A204.1 (cell line): ENCODE results near the gene BEX4.
"Not testable (repeated sequence)": the region's sequence is repeated elsewhere in the genome, so short reads cannot be mapped to it uniquely, and the experiment has no call there.

ENCODE experiments used
- FAIRE-seq: peaks from 2 replicates; lab custom pipeline; 2012; peaks lifted over from hg19 to GRCh38; lab: Jason Lieb, UNC

BEX4 gene, protein sequence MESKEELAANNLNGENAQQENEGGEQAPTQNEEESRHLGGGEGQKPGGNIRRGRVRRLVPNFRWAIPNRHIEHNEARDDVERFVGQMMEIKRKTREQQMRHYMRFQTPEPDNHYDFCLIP

GRCh38 chrX:103214870-103215424 is at the start of gene BEX4:
BEX4 (plus strand) TSS chrX:103215108; CDS start chrX:103216154, 1,046 bp downstream.
- no peak for FAIRE-seq

DNA sequence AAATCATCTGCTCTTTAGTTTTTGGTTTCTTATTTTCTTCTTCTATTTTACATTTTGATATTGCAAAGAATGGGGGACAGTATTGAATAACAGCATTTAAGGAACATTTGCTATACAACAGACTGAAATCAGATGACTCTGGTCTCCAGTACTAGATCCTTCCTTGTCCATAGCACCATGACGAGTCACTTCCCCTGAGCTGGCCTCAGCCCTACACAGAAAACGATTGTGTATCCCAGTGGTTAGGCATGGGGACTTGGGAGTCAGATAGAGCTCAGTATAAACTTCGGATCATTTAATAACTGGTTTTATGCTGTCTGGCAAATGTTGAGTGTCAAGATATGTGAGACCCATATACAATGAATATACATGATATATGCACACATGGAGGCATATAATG is 44.7 kb upstream of the BEX4 start:
- no peak for FAIRE-seq

DNA sequence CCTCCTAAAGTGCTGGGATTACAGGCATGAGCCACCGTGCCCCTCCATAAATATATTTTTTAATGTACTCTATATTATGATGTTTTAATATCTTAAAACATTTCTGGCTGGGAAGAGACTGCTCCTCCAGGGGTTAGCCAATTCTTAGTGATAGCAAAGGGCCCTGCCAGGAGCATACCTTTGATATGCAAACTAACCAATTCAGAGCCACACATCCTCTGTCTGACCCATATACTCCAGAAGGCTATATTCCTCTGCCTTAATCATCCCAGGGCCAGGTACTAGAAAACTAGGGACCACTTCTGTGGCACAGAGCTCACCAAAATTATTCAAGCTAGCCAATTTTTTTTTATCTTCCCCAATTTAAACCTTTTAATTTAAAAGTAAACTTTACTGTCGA is 43.6 kb upstream of the BEX4 start:
- FAIRE-seq: no peak

DNA sequence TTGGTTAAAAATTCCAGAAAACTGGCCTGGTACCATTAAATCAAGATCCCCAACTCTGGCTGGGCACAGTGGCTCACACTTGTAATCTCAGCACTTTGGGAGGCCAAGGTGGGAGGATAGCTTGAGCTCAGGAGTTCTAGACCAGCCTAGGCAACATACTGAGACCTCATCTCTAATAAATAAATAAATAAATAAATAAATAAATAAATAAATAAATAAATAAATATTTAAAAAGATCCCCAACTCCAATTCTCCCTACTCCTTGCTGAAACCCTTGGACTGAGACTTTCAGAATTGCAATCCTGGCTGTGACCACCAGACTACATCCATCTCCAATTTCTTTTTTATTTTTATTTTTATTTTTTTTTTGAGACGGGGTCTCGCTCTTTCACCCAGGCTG is 39.7 kb upstream of the BEX4 start:
- not testable (repeated sequence) for FAIRE-seq

GRCh38 chrX:103175944-103176753 is 38.8 kb upstream of the BEX4 start:
- peak; percentile 63 for FAIRE-seq

DNA sequence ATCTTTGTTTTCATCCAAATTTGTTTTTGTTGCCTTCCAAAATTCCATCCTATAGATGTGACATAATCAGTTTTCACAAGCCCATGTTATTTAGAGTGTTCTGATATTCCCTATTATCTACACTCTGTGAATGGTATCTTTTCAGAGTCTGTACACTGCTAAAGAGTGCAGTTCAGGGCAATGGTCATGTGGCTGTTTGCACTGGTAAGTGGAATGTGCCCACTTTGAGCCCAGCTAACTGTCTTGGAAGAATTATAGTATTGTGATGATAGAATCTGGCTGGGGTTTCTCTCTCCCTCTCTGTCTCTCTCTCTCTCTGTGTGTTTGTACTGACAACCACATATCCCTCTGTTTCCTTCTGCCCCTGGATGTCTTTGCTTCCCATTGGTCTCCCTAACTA is 37.4 kb upstream of the BEX4 start:
- FAIRE-seq: no peak

DNA sequence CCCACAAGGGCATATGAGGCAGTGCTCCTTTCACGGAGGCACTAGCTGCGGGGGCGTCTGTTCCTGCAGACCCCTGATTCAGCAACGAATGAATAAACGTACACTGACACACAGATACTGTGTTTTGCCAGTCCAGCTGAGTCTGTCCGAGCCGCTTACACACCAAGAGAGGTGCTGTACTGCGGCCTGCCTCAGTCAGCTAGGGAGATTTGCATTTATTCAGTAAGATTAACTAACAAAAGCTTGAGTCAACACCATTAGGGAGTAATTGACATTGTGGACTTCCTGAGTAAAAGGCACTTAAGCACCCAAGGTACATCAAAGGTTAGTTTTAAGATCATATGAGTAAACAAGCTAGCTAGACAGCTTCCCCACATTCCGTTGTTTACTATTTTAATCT is 31.0 kb upstream of the BEX4 start:
- no peak for FAIRE-seq

- FAIRE-seq: no peak
These were observed 26.9 kb upstream of the BEX4 start for GRCh38 chrX:103187953-103188475.

DNA sequence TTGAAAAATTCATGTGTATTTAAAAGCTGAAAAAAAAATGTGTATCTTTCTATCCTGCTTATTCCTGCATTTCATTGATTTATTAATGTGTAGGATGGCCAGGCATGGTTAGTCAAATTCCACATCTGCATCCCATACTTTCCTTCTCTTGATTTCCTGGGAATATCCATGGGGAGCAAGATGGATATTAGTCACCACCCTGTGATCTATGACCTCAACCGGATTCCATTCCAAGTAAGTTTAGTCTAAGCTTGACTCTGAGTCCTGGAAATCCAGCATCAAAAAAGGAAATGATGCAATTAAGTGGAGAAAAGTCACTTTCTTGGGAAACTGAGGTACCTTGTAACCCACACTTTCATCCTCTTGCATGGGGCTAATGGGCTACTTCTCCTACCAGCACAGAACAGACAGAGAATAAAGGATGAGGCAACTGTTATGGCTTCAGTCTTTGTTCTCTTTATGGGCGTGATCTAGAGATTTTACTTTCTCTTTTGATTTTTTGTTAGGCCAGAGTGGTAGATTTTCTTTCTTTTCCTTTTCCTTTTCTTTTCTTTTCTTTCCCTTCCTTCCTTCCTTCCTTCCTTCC is 17.1 kb upstream of the BEX4 start:
- FAIRE-seq: no peak

DNA sequence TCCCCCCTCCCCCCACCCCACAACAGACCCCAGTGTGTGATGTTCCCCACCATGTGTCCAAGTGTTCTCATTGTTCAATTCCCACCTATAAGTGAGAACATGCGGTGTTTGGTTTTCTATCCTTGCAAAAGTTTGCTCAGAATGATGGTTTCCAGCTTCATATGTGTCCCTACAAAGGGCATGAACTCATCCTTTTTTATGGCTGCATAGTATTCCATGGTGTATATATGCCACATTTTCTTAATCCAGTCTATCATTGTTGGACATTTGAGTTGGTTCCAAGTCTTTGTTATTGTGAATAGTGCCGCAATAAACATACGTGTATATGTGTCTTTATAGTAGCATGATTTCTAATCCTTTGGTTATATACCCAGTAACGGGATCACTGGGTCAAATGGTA is 16.2 kb upstream of the BEX4 start:
- not testable (repeated sequence) for FAIRE-seq

- no peak for FAIRE-seq
These were observed 13.9 kb upstream of the BEX4 start for GRCh38 chrX:103201041-103201440.

DNA sequence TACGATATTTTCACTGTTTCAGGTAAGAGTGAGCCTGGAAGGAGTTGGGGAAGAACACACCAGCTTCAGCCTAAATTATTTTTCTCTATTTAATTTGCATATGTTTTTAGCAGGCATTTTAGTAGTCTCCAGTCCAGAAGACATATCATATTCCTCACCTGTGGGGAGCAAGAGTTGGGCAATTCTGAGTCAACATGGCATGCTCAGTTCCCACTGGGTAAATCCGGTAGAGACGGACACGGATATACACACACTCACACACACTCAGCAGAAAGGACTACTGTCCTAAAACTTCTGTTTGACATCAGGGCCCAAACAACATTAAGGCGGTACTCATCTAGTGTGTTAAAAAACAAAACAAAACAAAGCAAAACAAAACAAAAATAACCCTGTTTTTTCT is 4.9 kb upstream of the BEX4 start:
- no peak for FAIRE-seq

GRCh38 chrX:103211012-103211715 is 3.7 kb upstream of the BEX4 start:
- no peak for FAIRE-seq

- FAIRE-seq: no peak
These were observed 2.0 kb upstream of the BEX4 start for GRCh38 chrX:103212749-103213457.

DNA sequence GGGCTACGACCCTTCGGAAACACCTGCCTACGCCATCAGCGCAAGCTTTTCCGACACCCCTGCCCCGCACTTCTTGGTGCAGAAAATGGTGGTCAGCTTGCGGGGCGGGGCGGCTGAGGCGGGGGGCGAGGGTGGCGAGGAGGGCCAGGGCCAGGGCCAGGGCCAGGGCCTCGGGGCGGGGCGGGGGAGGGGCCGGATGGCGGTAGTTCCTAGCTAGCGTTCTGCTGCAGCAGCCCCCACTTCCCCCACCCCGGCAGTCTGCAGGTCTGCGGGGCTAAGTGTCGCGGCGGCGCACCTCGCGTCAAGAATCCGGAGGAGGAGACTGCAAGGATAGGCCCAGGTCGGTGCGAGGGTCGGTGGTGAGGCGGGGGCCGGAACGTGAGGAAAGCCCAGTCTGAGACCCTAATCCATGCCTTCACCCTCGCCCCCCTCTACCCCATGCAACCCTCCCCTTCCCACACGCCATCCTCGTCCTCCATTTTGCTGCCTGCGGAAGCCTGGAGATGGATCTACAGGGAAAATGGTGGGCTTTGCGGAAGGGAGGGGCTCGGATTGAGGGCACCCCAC is 600 bp downstream of the BEX4 start:
- FAIRE-seq: no peak

DNA sequence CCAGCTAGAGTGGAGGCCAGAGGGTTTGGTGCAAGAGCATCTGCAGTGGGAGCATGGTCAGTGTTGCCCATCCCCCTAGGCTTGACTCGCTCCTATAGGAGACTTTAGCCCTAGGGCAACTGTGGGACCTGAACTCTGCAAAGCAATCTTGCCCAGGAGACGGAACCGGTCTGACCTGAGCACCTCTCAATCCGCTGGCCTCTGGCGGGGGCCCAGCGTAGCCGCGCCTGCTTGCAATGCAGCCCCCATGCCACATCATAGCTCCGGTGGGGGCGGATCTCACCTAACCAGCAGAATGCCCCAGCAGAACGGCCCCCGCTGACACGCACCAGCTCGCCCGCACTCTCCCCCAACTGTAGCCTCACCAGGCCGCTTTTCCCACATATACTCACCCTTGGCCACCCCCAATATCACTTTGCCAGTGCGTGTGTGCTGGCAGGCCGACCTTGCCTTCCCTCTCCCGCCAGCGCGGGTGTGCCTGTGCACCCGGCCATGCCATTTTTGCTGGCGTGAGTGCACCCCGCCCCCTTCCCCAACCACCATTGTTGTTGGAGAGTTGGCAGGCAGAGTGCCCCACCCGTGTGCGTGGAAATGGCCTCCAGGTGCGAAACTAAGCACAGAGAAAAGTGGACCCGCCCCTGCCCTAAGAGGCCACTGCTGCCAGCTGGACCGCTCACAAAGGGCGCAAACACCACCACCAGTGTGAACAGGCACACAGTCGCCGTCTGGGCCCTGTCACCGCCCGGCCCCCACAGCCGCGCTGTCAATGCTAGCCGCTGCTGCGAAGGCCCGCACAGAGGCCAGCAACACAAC is 5.8 kb downstream of the BEX4 start:
- FAIRE-seq: no peak

- FAIRE-seq: not testable (repeated sequence)
These were observed 11.0 kb downstream of the BEX4 start for GRCh38 chrX:103225918-103226317.

GRCh38 chrX:103233263-103233662 is 18.4 kb downstream of the BEX4 start:
- FAIRE-seq: no peak

DNA sequence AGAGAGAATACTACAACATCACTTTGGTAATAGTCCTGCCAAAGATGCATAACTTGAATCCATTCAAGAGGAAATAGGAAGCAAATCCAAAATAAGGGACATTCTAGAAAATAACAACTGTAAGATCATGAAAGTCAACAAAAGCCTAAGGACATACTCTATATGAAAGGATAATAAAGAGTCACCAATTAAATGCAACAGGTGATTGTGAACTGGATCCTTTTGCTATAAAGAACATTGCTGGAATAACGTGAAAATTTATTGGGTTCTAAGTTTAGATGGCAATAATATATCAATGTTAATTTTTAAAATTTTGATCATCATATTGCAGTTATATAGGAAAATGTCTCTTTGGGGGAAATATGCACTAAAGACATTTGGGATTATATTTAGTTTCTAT is 20.0 kb downstream of the BEX4 start:
- FAIRE-seq: no peak

DNA sequence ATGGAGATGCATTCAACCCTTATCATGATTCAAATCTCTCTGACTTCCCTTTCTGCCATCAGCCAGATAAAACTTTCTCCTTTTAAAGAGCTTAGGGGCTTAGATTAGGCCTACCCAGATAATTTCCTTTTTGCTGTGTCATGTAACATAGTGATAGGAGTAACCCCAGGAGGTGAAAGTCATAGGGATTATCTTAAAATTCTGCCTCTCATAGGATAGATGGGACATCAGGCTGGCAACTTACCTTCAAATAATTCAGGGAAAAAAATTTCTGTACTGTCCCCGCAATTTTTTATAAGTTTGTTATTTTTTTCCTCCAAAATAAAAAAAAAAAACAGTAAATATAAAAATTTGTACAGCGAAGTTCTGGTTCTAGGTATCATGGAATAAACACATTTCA is 20.7 kb downstream of the BEX4 start:
- FAIRE-seq: not testable (repeated sequence)

DNA sequence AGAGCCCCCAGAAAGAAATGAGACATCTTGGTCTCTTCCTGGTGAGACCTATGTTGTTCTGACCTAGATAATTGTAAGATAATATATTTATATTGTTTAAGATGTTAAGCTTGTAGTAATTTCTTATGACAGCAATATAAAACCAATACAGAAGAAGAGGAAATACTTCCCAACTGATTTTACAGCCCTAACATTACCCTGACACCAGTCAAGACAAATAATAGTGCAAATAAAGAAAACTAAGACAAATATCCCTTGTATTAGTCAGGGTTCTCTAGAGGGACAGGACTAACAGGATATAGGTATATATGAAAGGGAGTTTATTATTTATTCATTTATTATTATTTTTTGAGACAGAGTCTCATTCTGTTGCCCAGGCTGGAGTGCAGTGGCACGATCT is 21.4 kb downstream of the BEX4 start:
- no peak for FAIRE-seq
